MCF 10A (cell line): ENCODE measurements around the gene CALN1. TPM values are rescaled to one million over a fixed set of nuclear protein-coding genes. Genes with fewer than 3 reads are reported as not detected.

ENCODE experiments used
- BruUV-seq: library from RNA; stranded (reverse); fragments of 400-500 nt; replicated peaks from 2 replicates; lab custom pipeline; 2021; lab: Mats Ljungman, UMichigan
- CTCF ChIA-PET: fragments of 300-600 bp; sonication (Branson Sonifier 250); formaldehyde crosslinking; extraction: SDS; loops from one replicate; lab custom pipeline; 2021; ENCODE audit warnings: antibody characterized with exemption, inconsistent platforms; lab: Yijun Ruan, JAX
- POLR2A ChIA-PET: fragments of 300-600, 350-650 bp; sonication (Branson Sonifier 250); formaldehyde crosslinking; extraction: SDS; loops from one replicate; lab custom pipeline; 2020; ENCODE audit warnings: antibody characterized with exemption, inconsistent platforms; lab: Yijun Ruan, JAX
- DNase-seq: peaks from one replicate; pipeline ENCODE4 v3.0.0-alpha.2; 2018; ENCODE audit not compliant: unreplicated experiment
- H3K27ac Mint-ChIP-seq: one replicate; pipeline ENCODE4 v1.8.0; 2022; ENCODE audit warnings: mild to moderate bottlenecking, low read depth, mixed read lengths; ENCODE audit not compliant: unreplicated experiment
- H3K27me3 Mint-ChIP-seq: one replicate; pipeline ENCODE4 v1.8.0; 2022; ENCODE audit warnings: mixed read lengths; ENCODE audit not compliant: insufficient read depth, unreplicated experiment
- H3K36me3 Mint-ChIP-seq: one replicate; pipeline ENCODE4 v1.8.0; 2022; ENCODE audit warnings: mild to moderate bottlenecking, moderate library complexity, mixed read lengths; ENCODE audit not compliant: insufficient read depth, unreplicated experiment
- H3K4me1 Mint-ChIP-seq: one replicate; pipeline ENCODE4 v1.8.0; 2022; ENCODE audit warnings: mixed read lengths; ENCODE audit not compliant: insufficient read depth, unreplicated experiment
- H3K4me3 Mint-ChIP-seq: one replicate; pipeline ENCODE4 v1.8.0; 2022; ENCODE audit warnings: mild to moderate bottlenecking, moderate library complexity, mixed read lengths; ENCODE audit not compliant: unreplicated experiment
- H3K9me3 Mint-ChIP-seq: one replicate; pipeline ENCODE4 v1.8.0; 2022; ENCODE audit warnings: mixed read lengths; ENCODE audit not compliant: unreplicated experiment
- intact Hi-C: fragments of 100-400 bp; cut with micrococcal nuclease; formaldehyde crosslinking; loops from 2 replicates; pipeline ENCODE4 v1.14.1; 2022
- total RNA-seq: library from RNA; stranded (reverse); gene quantifications from 2 replicates; pipeline ENCODE4 v1.2.3, GENCODE V29; 2022
- TF ChIP-seq, protein P1 (sequence below): fragments of 200-600 bp; IDR thresholded peaks from one replicate; pipeline ENCODE4 v1.8.0; 2022; ENCODE audit warnings: antibody characterized with exemption, mild to moderate bottlenecking; ENCODE audit not compliant: unreplicated experiment

CALN1 gene
- total RNA-seq, 1 experiment from 2014 or later: not detected

- Mint-ChIP-seq H3K9me3 (no peaks in the 10 kb centered on the region), H3K4me1 (no peaks in the 10 kb centered on the region), H3K4me3 (no peak overlapping the region), H3K27ac (no peak overlapping the region), H3K36me3 (no peaks in the 10 kb centered on the region), H3K27me3 (no peaks in the 10 kb centered on the region)
- intact Hi-C loops: no loop called here
- CTCF ChIA-PET: interaction anchor here (0.7 kb wide), 1 partner anchor 54 kb away, joined by 3 read pairs; no protein-coding TSS in a partner anchor
- POLR2A ChIA-PET: no interaction called here
- BruUV-seq: no TSS peak
- no peak for DNase-seq
- TF ChIP-seq, protein P1, sequence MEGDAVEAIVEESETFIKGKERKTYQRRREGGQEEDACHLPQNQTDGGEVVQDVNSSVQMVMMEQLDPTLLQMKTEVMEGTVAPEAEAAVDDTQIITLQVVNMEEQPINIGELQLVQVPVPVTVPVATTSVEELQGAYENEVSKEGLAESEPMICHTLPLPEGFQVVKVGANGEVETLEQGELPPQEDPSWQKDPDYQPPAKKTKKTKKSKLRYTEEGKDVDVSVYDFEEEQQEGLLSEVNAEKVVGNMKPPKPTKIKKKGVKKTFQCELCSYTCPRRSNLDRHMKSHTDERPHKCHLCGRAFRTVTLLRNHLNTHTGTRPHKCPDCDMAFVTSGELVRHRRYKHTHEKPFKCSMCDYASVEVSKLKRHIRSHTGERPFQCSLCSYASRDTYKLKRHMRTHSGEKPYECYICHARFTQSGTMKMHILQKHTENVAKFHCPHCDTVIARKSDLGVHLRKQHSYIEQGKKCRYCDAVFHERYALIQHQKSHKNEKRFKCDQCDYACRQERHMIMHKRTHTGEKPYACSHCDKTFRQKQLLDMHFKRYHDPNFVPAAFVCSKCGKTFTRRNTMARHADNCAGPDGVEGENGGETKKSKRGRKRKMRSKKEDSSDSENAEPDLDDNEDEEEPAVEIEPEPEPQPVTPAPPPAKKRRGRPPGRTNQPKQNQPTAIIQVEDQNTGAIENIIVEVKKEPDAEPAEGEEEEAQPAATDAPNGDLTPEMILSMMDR: no peak
Measured at GRCh38 chr7:72053292-72053691, 358.8 kb downstream of the CALN1 start.

DNA sequence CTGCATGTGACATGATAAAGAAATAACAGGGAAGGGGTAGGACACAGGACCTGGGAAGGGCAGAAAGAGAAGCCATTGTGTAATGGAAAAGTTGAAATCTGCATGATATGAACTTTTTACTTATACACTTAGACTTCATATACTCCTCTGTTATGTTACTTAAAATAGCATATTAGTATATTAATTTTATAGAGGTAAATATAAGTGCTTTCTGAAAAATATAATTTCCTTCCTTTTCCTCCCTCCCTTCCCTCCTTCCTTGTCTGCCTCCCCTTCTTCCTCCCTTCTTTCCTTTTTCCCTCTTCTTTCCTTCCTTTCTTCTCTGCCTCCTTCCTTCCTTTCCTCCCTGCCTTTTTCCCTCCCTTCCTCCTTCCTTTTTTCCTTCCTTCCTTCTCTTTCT lies 363.7 kb downstream of the CALN1 start:
- H3K27ac Mint-ChIP-seq: no peak overlapping the region
- BruUV-seq: no TSS peak
- no peaks in the 10 kb centered on the region for H3K36me3 Mint-ChIP-seq
- no peaks in the 10 kb centered on the region for H3K27me3 Mint-ChIP-seq
- no peaks in the 10 kb centered on the region for H3K9me3 Mint-ChIP-seq
- ChIA-PET POLR2A (no interaction called here), CTCF (interaction anchor here (0.7 kb wide), 1 partner anchor 127 kb away, joined by 3 read pairs; no protein-coding TSS in a partner anchor)
- no peak for DNase-seq
- no peak overlapping the region for H3K4me3 Mint-ChIP-seq
- H3K4me1 Mint-ChIP-seq: no peaks in the 10 kb centered on the region
- intact Hi-C loops: no loop called here
- TF ChIP-seq, protein P1: no peak

GRCh38 chr7:72042855-72043254 lies 369.3 kb downstream of the CALN1 start:
- H3K9me3 Mint-ChIP-seq: no peaks in the 10 kb centered on the region
- H3K4me1 Mint-ChIP-seq: no peaks in the 10 kb centered on the region
- CTCF ChIA-PET: no interaction called here
- no peak for DNase-seq
- intact Hi-C loops: no loop called here
- no peak overlapping the region for H3K27ac Mint-ChIP-seq
- H3K27me3 Mint-ChIP-seq: no peaks in the 10 kb centered on the region
- POLR2A ChIA-PET: no interaction called here
- H3K4me3 Mint-ChIP-seq: no peak overlapping the region
- no peaks in the 10 kb centered on the region for H3K36me3 Mint-ChIP-seq
- no TSS peak for BruUV-seq
- TF ChIP-seq, protein P1: no peak

- CTCF ChIA-PET: interaction anchor here (0.6 kb wide), 1 partner anchor 70 kb away, joined by 5 read pairs; no protein-coding TSS in a partner anchor
- no peak overlapping the region for H3K27ac Mint-ChIP-seq
- DNase-seq: no peak
- intact Hi-C loops: no loop called here
- BruUV-seq: no TSS peak
- no peaks in the 10 kb centered on the region for H3K9me3 Mint-ChIP-seq
- TF ChIP-seq, protein P1: no peak
- H3K4me3 Mint-ChIP-seq: no peak overlapping the region
- no peaks in the 10 kb centered on the region for H3K4me1 Mint-ChIP-seq
- POLR2A ChIA-PET: no interaction called here
- no peaks in the 10 kb centered on the region for H3K36me3 Mint-ChIP-seq
- H3K27me3 Mint-ChIP-seq: no peaks in the 10 kb centered on the region
Measured at GRCh38 chr7:72040641-72041040, 371.5 kb downstream of the CALN1 start.
